Stimulated activated CD4-positive, alpha-beta T cell treated with anti-CD3 and anti-CD28 coated beads, Interleukin-2, amount 100 ng/mL, for 24 hours (primary cell): ENCODE data around the gene ABLIM1.

Source experiments
- DNase-seq, 2 donors: peaks; one replicate each; pipeline ENCODE4 v3.0.0-alpha.2; 2020

The ABLIM1 gene

DNA sequence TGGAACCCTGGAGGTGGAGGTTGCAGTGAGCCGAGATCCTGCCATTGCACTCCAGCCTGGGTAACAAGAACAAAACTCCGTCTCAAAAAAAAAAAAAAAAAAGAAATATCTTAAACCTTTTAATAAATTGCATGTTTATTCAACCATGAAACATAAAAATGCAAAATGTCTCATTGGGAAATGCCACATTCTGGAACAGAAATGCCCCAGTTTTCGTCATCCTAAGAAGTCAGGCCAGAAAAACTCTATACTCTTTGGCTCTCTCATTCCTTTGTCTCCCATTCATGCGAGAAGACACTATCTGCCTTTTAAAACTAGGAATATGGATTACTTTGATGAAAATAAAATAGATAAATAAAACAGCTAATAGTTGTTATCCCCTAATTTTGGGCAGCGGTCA is 21.5 kb upstream of the ABLIM1 start:
- DNase-seq, result no peak

DNA sequence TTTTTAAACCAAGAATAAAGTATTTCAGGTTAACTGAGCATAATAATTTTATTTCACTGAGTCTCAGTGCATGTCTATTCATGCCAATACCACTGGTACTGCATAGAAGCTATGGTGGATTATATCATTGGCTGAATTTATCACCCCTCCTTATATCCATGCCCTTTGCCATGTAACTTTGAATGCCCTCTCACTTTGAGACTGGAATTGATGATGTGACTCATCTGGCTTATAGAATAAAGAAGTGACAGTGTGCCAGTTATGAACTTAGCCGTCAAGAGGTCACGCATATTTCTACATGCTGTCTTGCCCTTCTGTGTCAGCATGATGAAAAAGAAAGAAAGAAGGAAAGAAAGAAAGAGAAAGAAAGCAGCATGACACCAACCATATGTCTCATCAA is 20.7 kb upstream of the ABLIM1 start:
- no peak for DNase-seq

DNA sequence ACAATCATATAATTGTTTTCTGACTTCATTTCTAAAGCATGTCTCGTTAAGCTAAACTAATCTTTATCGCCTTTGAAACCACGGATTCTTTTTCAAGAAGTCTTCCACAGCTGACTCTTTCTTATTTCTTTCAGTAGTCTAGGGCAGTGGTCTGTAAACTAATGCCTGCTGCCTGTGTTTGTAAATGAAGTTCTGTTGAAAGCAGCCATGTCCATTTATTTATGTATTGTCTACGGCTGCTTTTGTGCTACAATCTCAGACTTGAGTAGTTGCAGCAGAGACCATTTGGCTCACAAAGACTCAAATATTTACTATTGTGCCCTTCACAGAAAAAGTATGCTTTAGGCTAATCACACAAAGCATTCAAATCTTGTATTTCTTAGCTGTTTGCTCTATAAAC is 20.3 kb upstream of the ABLIM1 start:
- no peak for DNase-seq

DNA sequence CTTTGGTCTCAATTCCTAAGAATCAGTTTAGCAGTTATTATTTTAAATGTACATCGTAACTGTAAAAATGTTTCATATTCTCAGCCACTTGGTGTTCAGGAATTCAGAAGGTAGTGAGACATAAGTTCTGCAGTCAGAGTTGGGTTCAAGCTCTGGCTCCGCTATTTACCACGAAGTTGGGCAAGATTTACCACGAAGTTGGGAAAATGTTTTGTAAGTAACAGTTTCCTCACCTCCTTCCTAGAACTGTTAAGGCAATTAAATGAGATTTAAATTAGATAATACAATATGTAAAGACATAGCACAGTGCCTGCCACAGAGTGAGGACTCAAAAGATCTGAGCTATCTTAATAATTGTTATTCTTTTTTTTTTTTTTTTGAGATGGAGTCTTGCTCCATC is 16.3 kb upstream of the ABLIM1 start:
- no peak for DNase-seq

DNA sequence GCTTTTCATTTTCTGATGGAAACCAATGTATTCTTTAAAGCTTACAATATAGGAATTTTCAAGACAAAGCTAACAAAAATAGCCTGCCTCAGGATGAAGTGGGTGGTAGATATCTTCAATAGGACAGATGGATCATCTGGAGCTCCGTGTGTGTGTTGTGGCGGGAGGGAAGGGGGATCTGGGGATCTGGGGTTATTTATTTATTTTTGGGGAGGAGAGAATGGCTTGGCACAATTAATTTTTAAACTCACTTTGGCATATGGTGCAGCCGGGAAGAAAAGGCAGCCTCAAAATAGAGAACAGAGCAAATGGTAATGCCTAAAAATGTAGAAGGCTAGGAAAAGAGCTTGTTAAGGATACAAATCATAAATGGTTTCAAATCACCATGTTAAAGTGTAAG is 11.6 kb upstream of the ABLIM1 start:
- no peak for DNase-seq

DNA sequence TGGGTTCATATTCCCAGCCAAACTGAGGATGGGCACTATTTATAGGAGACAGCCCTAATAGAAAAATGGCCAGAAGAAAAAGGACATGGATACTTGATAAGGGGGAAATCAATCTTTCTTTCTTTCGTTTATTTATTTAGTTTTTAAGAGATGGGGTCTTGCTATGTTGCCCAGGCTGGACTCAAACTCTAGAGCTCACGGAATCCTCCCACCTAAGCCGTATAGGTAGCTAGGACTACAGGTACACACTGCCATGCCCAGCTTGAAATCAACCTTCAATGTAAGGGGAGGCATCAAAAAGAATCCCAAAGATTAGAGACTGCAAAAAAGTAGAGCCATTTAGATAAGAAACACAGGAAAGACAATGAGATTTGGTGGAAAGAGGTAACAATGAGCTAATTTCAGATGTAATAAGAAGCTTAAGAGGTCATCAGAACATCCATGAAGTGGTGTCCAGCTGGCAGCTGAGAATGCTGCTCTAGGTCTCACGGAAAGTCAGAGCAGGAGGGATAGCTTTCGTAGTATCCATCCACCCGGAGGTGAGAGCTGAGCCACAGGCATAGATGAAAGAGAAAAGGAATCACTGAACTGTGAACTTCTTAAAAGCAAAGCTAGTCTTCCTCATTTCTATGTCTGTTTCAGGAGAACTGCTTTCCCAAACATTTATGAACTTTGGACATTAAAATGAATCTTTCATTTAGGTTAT is 10.5 kb upstream of the ABLIM1 start:
- no peak for DNase-seq

DNA sequence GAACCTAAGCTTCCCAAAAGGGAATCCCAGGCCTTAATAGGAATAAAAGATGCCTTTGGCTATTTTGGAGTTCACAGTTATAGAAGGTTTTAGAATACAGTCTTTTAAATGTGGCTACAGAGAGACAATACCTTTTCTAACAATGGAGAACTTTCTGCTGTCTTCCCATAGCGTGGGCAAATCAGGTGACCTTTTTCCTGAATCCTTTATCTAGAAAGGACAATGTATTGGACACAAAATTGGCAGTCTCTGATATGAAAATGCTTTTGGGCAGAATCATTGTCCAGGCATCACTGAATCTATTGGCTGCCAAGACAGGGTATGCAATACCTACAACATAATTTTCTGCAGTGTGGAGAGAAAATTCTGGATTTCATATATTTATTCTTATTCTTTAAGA is 7.8 kb upstream of the ABLIM1 start:
- no peak for DNase-seq

DNA sequence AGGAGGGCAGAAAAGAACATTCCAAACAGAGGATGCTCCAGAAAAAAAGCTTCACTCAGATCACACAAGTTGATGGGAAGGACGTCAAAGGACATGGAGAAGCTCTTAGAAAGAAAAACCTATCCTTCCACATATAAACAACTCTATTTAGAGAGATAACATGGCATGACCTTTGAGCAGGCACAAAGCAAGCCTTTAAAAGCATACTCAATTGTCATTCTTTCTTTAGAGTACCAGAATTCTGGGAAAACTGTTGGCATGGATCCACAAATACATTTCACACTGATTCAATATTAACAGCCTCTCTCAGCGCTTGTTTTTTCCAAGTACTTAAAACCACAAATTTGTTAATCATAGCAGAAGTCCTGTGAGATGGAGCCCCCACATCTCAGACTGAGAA is 7.3 kb upstream of the ABLIM1 start:
- DNase-seq, result no peak

DNA sequence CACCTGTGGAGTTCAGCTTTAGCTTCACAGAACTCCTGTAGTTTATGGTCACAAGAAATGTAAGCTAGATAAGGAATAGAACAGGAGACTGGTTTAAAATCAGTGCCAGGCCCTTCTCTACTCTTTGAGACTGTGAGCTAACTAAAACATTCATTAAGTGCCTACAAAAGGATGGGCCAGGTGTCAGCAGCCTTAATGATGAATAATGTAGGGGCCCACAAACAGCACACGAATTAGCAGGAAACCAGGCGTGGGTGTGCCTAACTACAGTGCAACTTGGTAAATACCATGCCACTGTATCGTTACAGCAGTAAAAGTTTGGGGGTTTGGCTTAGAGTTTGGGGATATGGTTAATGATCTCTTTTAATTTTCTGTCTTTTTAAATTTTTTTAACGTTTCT is 6.1 kb upstream of the ABLIM1 start:
- DNase-seq, result no peak

DNA sequence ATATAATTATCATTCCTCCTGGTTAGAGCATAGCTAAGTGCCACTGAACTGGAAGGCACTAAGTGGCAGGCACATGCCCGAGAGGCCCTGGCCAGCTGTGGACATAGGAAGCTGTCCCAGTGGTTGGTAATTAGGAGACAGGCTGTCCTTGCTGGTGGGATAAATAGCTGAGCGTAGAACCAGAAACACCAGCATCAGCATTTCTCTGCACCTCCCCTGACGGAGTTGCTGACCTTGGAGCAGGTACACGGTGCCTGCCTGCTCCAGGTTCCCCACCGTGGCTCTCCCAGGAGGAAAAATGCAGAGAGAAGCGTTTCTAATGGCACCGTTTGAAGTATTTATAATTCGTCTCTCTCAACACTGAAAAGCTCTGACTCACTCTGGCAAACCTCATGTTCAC is 5.6 kb upstream of the ABLIM1 start:
- DNase-seq, result no peak

DNA sequence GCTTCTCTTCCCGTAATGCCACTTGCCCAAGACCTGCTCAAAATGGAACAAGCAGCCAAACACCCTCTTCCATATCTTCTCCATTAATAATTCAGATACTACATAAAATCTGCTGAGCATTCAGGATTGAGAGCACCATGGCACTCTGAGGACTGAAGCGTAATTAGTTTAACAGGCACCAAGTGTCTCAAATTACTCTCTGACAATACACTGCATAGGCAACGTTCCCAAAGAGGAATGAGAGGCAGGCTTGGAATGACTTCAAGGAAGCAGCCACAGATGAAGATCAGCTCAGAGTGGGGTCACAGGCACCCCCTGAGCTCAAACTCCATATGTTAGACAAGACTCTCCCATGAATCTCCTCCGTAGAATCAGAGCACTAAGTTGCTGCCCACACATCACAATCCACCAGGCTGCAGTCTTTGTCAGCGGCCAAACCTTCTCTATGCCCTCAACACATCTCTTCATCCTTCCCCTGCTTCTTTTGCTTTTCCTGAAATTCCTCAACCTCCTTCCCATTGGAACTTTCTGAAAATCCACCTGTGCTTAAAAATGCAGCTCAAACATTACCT is 4.7 kb upstream of the ABLIM1 start:
- no peak for DNase-seq

DNA sequence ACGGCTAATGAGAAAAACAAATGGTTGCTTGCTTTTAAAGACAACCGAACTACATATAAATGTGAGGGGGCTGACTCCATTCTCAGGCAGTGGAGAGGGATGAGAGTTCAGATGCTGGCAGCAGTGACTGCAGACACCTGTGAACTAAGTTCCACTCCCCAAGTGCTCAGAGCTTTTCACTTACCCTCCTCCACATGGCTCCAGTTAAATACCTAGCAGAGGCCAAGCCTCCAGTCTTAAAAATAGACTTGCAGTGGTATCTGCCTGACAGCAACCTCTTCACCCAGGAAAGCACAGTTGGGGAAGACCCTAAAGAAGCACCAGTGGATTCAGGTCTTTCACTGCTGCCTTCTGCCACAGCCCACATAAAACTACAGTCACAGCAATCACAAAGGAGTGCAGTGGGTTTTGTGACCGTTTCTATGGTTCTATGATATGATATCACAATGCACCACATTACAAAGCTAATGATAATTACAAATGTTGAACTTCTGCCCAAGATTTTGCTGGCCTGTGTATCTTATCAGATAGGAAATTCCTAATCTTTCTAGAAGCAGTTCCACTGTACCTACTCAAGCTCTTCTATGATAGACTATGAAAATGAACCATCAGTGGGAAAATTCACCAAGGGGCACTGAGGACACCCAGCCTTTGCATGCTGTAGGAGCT is 3.3 kb upstream of the ABLIM1 start:
- DNase-seq, result no peak

DNA sequence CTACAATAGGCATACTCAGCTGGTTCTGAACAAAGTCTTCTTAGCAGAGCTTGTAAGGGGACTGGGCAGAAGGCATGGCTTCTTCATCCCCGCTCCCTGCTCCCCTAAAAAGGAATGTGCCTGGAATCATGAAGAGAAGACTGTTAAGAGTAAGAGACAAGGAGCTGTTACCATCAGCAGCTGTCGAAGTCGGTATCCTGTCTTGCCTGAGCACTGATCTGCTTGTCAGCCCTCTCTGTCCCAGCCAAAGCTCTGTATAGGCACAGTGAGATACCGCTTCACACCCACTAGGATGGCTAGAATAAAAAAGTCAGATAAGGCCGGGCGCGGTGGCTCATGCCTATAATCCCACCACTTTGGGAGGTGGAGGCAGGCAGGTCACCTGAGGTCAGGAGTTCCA is 2.4 kb downstream of the ABLIM1 start:
- no peak for DNase-seq

DNA sequence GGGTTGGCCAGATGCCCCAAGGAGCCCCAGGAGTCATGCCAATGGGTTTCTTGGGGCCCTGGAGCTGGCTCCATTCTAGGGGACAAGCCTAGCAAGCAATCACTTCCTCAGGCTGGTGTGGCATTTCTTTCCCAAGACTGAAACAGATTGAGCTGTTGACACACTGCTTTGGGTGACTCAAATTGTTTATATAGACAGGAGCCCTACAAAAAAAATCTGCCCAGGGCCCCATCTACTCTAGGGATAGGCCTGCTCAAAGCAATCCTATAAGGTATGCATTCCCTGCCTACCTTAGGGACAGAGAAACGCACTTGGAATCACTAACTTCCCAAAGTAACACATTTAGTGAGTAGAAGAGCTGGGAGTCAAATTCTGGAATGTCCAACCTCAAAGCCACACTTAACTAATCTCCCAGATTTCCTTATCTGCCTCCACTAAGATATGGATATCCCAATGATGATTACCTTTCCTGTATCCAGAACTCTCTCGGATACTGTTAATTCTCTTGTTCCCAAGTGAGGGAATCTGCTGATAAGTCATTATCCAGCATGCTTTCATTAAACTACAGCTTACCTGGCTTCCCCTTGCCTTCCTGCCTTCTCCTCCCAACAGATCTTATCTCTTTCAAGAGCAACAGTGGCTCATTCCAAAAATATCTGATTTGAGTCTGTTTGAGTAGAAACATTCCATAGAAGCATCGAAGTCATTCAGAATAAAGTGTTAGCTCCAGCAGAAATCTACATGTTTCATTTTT is 3.1 kb downstream of the ABLIM1 start:
- no peak for DNase-seq

DNA sequence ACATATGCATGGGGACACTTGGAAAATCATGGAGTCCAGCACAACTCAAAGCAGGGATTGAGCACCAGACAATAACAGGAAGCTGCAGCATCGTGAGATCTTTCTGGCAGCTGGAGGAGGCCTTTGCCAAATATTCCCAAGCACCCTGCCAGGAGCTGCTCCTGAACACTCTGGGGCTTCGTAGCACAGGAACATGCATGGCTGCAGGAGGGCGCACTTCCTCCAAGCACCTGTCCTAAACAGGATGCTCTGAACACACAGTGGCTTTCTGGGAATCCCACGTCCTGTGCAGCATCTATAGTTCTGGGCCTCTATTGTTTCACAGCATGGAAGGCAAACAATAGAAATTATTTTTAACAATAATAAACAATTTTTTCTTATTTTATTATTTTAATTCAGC is 4.1 kb downstream of the ABLIM1 start:
- DNase-seq, result no peak

DNA sequence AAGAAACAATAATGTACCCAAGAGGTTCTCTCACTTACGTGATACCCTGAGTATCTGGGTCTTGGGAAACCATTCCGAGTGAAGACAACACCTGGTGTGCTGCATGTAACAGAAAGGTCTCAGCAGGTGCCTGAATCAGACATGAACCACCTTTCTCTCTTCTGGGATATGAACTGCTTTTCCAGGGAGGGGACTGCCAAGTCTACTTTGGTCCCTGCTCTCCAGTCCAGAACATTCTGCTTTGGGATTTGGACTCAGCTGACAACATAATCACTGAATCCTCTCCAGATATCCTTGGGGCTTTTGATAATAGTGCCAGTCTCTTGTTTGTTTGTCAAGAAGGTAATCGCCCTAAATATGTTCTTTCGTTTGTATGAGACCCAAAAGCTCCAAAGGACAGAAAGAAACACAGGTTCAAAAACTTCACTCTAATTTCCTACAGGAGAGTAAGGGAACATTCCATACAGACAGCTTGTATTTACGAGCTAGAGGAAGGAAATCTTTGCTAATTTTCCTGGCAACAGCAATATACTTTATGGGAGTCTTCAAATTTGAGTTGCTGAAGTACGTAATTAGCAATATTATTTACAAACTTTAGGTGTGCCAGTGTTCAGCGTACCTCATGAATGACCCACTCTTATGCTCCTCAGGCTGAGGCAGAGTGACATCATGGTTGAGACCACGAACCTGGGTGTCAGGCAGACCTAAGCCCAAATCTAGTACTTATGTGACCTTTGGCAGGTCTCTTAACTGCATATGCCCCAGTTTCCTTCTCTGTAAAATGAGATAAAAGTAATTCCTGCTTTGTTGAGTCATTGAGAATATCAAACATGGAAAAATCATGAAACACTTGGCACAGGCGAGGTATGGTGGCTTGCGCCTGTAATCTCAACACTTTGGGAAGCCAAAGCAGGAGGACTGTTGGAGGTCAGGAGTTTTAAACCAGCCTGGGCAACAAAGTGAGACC is 5.4 kb downstream of the ABLIM1 start:
- DNase-seq, result no peak

DNA sequence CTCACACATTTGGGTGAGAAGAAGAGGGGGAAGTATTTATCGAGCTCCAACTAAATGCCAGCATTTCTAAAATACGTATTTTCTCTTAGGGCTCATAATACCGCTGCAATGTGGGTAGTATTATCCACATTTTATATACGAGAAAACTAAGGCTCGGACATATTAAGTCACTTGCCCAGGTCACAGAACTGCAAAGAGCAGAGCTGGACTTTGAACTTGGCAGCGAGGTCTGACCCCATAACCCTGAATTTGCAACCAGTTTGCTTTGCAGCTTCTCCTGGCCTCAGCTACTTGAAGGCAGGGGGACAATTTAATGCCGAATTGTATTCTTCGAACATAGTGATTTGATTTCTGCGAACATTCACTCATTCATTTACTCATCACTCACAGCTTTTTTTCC is 7.2 kb downstream of the ABLIM1 start:
- DNase-seq, result no peak

DNA sequence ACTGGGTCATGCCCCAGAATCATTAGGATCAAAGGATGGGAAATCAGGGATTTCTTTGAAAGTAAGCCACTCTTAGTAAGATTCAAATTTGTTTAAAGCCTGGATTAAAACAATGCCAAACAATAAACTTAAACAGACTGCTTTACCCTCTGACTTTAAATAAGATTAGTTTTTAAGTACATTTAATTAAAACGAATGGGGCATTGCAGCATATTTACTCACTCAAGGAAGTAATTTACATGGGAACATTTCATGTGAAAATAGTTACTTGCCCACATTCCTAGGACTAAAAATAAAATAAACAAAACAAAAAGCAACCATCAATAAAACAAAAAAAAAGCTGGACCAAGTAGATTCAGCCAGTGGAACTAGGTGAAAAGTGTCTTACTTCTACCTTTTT is 7.8 kb downstream of the ABLIM1 start:
- DNase-seq, result no peak

DNA sequence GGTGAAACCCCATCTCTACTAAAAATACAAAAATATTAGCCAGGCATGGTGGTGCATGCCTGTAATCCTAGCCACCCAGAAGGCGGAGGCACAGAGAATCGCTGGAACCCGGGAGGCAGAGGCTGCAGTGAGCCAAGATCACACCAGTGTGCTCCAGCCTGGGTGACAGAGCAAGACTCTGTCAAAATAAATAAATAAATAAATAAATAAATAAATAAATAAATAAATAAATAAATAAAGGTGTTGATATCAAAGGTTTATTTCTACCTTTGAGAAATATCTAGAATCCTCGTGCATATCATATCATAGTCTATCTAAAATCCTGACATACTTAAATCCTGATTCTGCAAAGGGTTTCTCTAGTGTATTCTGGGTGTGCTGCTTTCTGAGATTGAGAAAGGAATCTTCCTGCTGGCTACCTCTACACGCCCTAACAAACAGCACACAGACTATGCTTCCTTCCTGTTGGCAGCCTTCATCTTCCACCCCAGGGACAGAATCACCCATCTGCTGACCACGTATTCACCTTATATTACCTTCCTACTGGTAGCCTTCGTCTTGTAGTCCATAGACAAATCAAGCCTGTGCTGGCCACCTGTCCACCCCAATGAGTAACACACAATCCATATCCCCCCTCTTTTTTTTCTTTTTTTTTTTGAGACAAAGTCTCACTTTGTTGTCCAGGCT is 8.7 kb downstream of the ABLIM1 start:
- no peak for DNase-seq

DNA sequence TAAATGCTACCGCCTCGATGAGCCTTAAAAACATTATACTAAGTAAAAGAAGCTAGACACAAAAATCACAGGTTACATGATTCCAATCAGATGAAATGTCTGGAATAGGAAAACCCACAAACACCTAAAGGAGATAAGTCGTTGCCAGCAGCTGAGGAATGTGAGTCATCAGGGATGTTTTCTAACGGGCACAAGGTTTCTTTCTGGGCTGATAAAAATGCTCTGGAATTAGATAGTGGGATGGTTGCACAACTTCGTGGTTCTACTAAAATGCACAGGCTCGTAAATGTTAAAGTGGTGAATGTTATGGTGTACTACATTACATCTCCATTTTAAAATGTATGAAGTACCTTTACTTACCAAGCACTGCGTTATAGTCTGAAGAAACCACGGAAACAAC is 9.7 kb downstream of the ABLIM1 start:
- no peak for DNase-seq

DNA sequence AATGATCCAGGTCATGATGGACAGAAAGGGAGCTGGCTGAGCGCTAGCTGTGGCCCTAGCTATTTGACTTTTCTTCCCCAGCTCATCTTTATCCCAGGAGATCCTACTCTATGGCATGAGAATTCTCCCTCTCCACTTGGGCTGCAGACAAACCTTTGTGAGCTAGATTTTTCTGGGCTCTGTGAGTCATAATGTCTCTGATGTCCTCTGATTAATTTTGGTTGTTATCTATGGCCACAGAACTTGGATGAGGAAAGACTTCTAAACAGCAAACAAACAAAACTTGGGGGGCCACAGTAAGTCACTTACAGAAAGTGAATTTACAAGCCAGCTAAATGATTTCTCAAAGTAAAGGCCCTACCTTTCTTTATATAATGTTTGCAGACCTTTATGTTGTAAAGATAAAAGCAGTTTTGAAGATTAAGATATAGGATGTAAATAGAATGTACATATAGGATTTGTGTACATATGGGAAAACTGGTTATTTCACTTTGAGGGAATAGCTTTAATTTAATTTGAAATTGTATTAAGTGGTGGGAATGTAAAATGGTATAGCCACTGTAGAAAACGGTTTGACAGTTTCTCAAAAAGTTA is 10.4 kb downstream of the ABLIM1 start:
- DNase-seq, result no peak

DNA sequence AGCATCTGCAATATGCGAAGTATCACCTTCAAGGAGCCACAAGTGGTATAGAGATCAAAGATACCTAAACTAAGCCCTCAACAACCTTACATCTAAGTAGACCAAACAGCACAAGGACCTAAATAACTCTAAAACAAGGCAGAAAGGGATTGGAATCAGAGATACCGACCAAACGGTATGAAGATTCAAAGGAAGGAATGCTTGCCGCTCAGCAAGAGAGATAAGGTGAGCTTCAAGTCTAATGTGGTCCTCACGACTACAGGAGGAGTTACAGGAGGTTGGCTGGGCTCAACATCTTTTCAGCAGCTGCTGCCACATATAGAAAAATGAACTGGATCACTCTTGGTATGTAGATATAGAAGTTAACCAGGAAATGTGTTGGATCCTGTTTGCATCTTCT is 11.6 kb downstream of the ABLIM1 start:
- no peak for DNase-seq
